Body of pancreas (tissue), 4 donors: ENCODE data around the gene ADAMTS16. TPM values are rescaled to one million over a fixed set of nuclear protein-coding genes. Genes with fewer than 3 reads are reported as not detected.

Experiments
- ATAC-seq: fragments of 150-250 bp; one replicate; pipeline ENCODE4 v1.9.1; 2016
- DNase-seq, 4 donors: peaks; one replicate each; pipeline ENCODE4 v3.0.0-alpha.2; 2019
- H3K27ac ChIP-seq, 4 donors: fragments of 200-600 bp; sonication (generic); 1 replicate in 3 of 4; 2 replicates in 1 of 4; pipeline versions ENCODE4 v1.5.1 to v1.6.1; 2016 to 2019; ENCODE audit warnings: mild to moderate bottlenecking in 1 of 4, mixed read lengths in 1 of 4, moderate library complexity in 1 of 4
- H3K27me3 ChIP-seq, 2 donors: fragments of 200-600 bp; sonication (generic); one replicate each; pipeline ENCODE4 v1.6.0; 2016; ENCODE audit warnings: mild to moderate bottlenecking in 1 of 2
- H3K36me3 ChIP-seq, 2 donors: fragments of 200-600 bp; sonication (generic); replicated peaks in 1 of 2; 2 replicates each; pipeline ENCODE4 v1.5.1; 2016; ENCODE audit warnings: low read depth in 2 of 2; ENCODE audit not compliant: insufficient read depth in 1 of 2
- H3K4me1 ChIP-seq: fragments of 200-600 bp; sonication (generic); one replicate; pipeline ENCODE4 v1.6.0; 2016
- H3K4me3 ChIP-seq, 2 donors: fragments of 200-600 bp; sonication (generic); 1 replicate in 1 of 2; 2 replicates in 1 of 2; pipeline ENCODE4 v1.5.1; 2016 to 2019
- H3K9me3 ChIP-seq, 3 donors: fragments of 200-600 bp; sonication (generic); 1 replicate in 2 of 3; 2 replicates in 1 of 3; pipeline ENCODE4 v1.5.1; 2016
- CTCF ChIP-seq, 7 experiments: fragments of 450-650 bp in 4 of 7; fragments of 200-600 bp in 3 of 7; sonication (generic) in 3 of 7; IDR thresholded peaks; one replicate each; pipeline ENCODE4 v1.5.1; 2016 to 2019; ENCODE audit warnings: antibody characterized with exemption in 7 of 7
- POLR2A ChIP-seq, 3 donors: fragments of 450-650 bp; IDR thresholded peaks; one replicate each; pipeline ENCODE4 v1.6.1; 2016; ENCODE audit warnings: antibody characterized with exemption in 3 of 3, mild to moderate bottlenecking in 2 of 3
- WGBS, 2 donors: methylation state at CpG; one replicate each; pipeline ENCODE4 v1.1.5; 2017; 5-methylcytosine and 5-hydroxymethylcytosine counted together
- intact Hi-C: fragments of 100-400 bp; cut with DNase I; formaldehyde crosslinking; loops from one replicate; pipeline ENCODE4 v1.15.1; 2023
- total RNA-seq, 2 donors: library from RNA; depleted of rRNA; stranded (reverse); fragments of >200 nt; gene quantifications; one replicate each; pipeline ENCODE4 v1.1.0, GENCODE V29; 2016

The ADAMTS16 gene
- total RNA-seq, 2 donors from 2014 or later, result 1.8 to 5.6 TPM

GRCh38 chr5:5179597-5179996, 39.5 kb downstream of the ADAMTS16 start:
- intact Hi-C loops, result no loop called here
- Histone ChIP-seq H3K9me3 (no peaks in the 10 kb centered on the region), H3K27me3 (no peaks in the 10 kb centered on the region), H3K36me3 (no peaks in the 10 kb centered on the region), H3K4me3 (no peak overlapping the region), H3K27ac (peak overlapping the region in 1 of 4 donors; percentile 47), H3K4me1 (peaks cover 6% of the 10 kb centered on the region)
- 57 to 59% methylated on average over 4 of the region's 4 CpGs for WGBS, 2 donors
- no peak for TF ChIP-seq CTCF (IDR thresholded peaks at IDR 0.05)
- no peak for TF ChIP-seq POLR2A (IDR thresholded peaks at IDR 0.05)
- ATAC-seq (peak; percentile 59), DNase-seq (no peak)

GRCh38 chr5:5181650-5182324, 41.7 kb downstream of the ADAMTS16 start:
- H3K4me1 ChIP-seq, result peaks cover 6% of the 10 kb centered on the region
- intact Hi-C loops, result no loop called here
- no peak overlapping the region for H3K4me3 ChIP-seq
- H3K27ac ChIP-seq, result no peak overlapping the region
- no peaks in the 10 kb centered on the region for H3K27me3 ChIP-seq
- H3K9me3 ChIP-seq, result no peaks in the 10 kb centered on the region
- DNase-seq (no peak), ATAC-seq (no peak)
- 51 to 58% methylated on average over 14 of the region's 14 CpGs for WGBS, 2 donors
- H3K36me3 ChIP-seq, result no peaks in the 10 kb centered on the region
- TF ChIP-seq POLR2A (IDR thresholded peaks at IDR 0.05), result no peak
- TF ChIP-seq CTCF (IDR thresholded peaks at IDR 0.05), result no peak

GRCh38 chr5:5182508-5183188, 42.5 kb downstream of the ADAMTS16 start:
- H3K4me1 ChIP-seq, result peaks cover 6% of the 10 kb centered on the region
- WGBS, 2 donors, result 42 to 53% methylated on average over 5 of the region's 5 CpGs
- H3K27ac ChIP-seq, result no peak overlapping the region
- DNase-seq (no peak), ATAC-seq (no peak)
- no peaks in the 10 kb centered on the region for H3K9me3 ChIP-seq
- H3K27me3 ChIP-seq, result no peaks in the 10 kb centered on the region
- H3K36me3 ChIP-seq, result no peaks in the 10 kb centered on the region
- TF ChIP-seq POLR2A (IDR thresholded peaks at IDR 0.05) (no peak), CTCF (IDR thresholded peaks at IDR 0.05) (no peak)
- intact Hi-C loops, result no loop called here
- no peak overlapping the region for H3K4me3 ChIP-seq

GRCh38 chr5:5183189-5183699, 43.1 kb downstream of the ADAMTS16 start:
- Histone ChIP-seq H3K27ac (no peak overlapping the region), H3K4me3 (no peak overlapping the region), H3K36me3 (no peaks in the 10 kb centered on the region), H3K27me3 (no peaks in the 10 kb centered on the region), H3K4me1 (peaks cover 11% of the 10 kb centered on the region), H3K9me3 (no peaks in the 10 kb centered on the region)
- intact Hi-C loops, result no loop called here
- ATAC-seq, result no peak
- no peak for DNase-seq
- 23 to 27% methylated on average over 16 of the region's 16 CpGs for WGBS, 2 donors
- no peak for TF ChIP-seq POLR2A (IDR thresholded peaks at IDR 0.05)
- no peak for TF ChIP-seq CTCF (IDR thresholded peaks at IDR 0.05)
